Stomach (tissue), 9 donors: ENCODE measurements around the gene UPK2. TPM values are rescaled to one million over a fixed set of nuclear protein-coding genes. Genes with fewer than 3 reads are reported as not detected.
A peak's percentile ranks its signal among the peaks of the same experiment; 100 is the strongest.
"Not testable (repeated sequence)": the region's sequence is repeated elsewhere in the genome, so short reads cannot be mapped to it uniquely, and the experiment has no call there.

Experiments
- DNase-seq, 2 donors: peaks; one replicate each; pipeline versions ENCODE4 v3.0.0 to v3.0.0-alpha.2; 2013 to 2019
- H3K27ac ChIP-seq, 5 donors: fragments of 200-600 bp in 4 of 5; sonication (generic) in 4 of 5; one replicate each; pipeline ENCODE4 v1.5.1; 2013 to 2019; ENCODE audit warnings: mild to moderate bottlenecking in 1 of 5, moderate library complexity in 1 of 5
- H3K27me3 ChIP-seq, 3 donors: fragments of 200-600 bp; sonication (generic); one replicate each; pipeline ENCODE4 v1.5.1; 2017 to 2019; ENCODE audit warnings: mixed run types in 1 of 3
- H3K36me3 ChIP-seq, 4 donors: fragments of 200-600 bp; sonication (generic); 1 replicate in 3 of 4; 2 replicates in 1 of 4; pipeline ENCODE4 v1.5.1; 2016 to 2019
- H3K4me1 ChIP-seq, 4 donors: fragments of 200-600 bp; sonication (generic); one replicate each; pipeline ENCODE4 v1.5.1; 2016 to 2019
- H3K4me3 ChIP-seq, 4 donors: fragments of 200-600 bp; sonication (generic) in 3 of 4; one replicate each; pipeline ENCODE4 v1.5.1; 2016 to 2019; ENCODE audit warnings: mild to moderate bottlenecking in 1 of 4
- H3K9me3 ChIP-seq, 4 donors: fragments of 200-600 bp; sonication (generic); one replicate each; pipeline ENCODE4 v1.5.1; 2016 to 2019
- EP300 ChIP-seq: sonication (generic); formaldehyde crosslinking; IDR thresholded peaks from one replicate; pipeline ENCODE4 v1.6.1; 2017; ENCODE audit warnings: antibody characterized with exemption
- POLR2A ChIP-seq, 4 donors: fragments of 450-650 bp; IDR thresholded peaks; one replicate each; pipeline ENCODE4 v1.6.1; 2016; ENCODE audit warnings: antibody characterized with exemption in 4 of 4, control low read depth in 2 of 4, mild to moderate bottlenecking in 1 of 4, moderate library complexity in 1 of 4
- POLR2AphosphoS5 ChIP-seq, 3 donors: sonication (generic); formaldehyde crosslinking; IDR thresholded peaks; one replicate each; pipeline ENCODE4 v1.6.1; 2016; ENCODE audit warnings: antibody characterized with exemption in 3 of 3
- WGBS, 5 donors: extraction: QIAGEN DNeasy Blood & Tissue Kit in 3 of 5; methylation state at CpG; one replicate each; pipeline versions ENCODE4 v1.1.5 to v1.1.7; 2013 to 2018; 5-methylcytosine and 5-hydroxymethylcytosine counted together
- intact Hi-C: fragments of 100-400 bp; cut with DNase I; formaldehyde crosslinking; loops from one replicate; pipeline ENCODE4 v1.15.1; 2023; ENCODE audit warnings: low total_unique reads
- polyA plus RNA-seq, 3 donors: library from polyadenylated mRNA; stranded (reverse); fragments of 200-250 nt; gene quantifications; one replicate each; pipeline ENCODE4 v1.2.3, GENCODE V29; 2013
- total RNA-seq, 5 donors: library from RNA; depleted of rRNA; stranded (reverse); fragments of >200 nt; gene quantifications; one replicate each; pipeline versions ENCODE4 v1.1.0 to v1.2.3, GENCODE V29; 2014 to 2016
- TF ChIP-seq, protein P1 (sequence below), 7 experiments: fragments of 450-650 bp in 4 of 7; fragments of 200-600 bp in 3 of 7; sonication (generic) in 3 of 7; IDR thresholded peaks; one replicate each; pipeline ENCODE4 v1.5.1; 2016 to 2019; ENCODE audit warnings: antibody characterized with exemption in 7 of 7, control low read depth in 2 of 7, mild to moderate bottlenecking in 1 of 7
- donor health status: healthy with polysubstance abuse.
- donor health status: Bipolar disorder and iron deficiency.
- donor health status: healthy.

The UPK2 gene
- total and polyA plus RNA-seq, 8 donors: 0.50 TPM; not detected in 7

- no peaks in the 10 kb centered on the region for H3K27me3 ChIP-seq
- WGBS, 5 donors: 58 to 85% (median 83%) methylated on average over 2 of the region's 2 CpGs
- DNase-seq: no peak
- H3K4me1 ChIP-seq: peaks cover 0 to 9% (median 4%) of the 10 kb centered on the region in 4 donors
- H3K9me3 ChIP-seq: no peaks in the 10 kb centered on the region
- H3K4me3 ChIP-seq: no peak overlapping the region
- intact Hi-C loops: no loop called here
- no peak overlapping the region for H3K27ac ChIP-seq
- TF ChIP-seq, protein P1, sequence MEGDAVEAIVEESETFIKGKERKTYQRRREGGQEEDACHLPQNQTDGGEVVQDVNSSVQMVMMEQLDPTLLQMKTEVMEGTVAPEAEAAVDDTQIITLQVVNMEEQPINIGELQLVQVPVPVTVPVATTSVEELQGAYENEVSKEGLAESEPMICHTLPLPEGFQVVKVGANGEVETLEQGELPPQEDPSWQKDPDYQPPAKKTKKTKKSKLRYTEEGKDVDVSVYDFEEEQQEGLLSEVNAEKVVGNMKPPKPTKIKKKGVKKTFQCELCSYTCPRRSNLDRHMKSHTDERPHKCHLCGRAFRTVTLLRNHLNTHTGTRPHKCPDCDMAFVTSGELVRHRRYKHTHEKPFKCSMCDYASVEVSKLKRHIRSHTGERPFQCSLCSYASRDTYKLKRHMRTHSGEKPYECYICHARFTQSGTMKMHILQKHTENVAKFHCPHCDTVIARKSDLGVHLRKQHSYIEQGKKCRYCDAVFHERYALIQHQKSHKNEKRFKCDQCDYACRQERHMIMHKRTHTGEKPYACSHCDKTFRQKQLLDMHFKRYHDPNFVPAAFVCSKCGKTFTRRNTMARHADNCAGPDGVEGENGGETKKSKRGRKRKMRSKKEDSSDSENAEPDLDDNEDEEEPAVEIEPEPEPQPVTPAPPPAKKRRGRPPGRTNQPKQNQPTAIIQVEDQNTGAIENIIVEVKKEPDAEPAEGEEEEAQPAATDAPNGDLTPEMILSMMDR (IDR thresholded peaks at IDR 0.05): no peak
- no peak for TF ChIP-seq POLR2AphosphoS5 (IDR thresholded peaks at IDR 0.05)
- TF ChIP-seq POLR2A (IDR thresholded peaks at IDR 0.05): no peak
- TF ChIP-seq EP300: no peak
- H3K36me3 ChIP-seq: no peaks in the 10 kb centered on the region
These were observed 28.7 kb downstream of the UPK2 start for GRCh38 chr11:118984825-118985224.

- Histone ChIP-seq H3K36me3 (no peaks in the 10 kb centered on the region), H3K27ac (no peak overlapping the region), H3K9me3 (no peaks in the 10 kb centered on the region), H3K27me3 (no peaks in the 10 kb centered on the region), H3K4me3 (no peak overlapping the region), H3K4me1 (no peaks in the 10 kb centered on the region)
- no peak for TF ChIP-seq POLR2AphosphoS5 (IDR thresholded peaks at IDR 0.05)
- no peak for TF ChIP-seq EP300
- TF ChIP-seq POLR2A (IDR thresholded peaks at IDR 0.05): no peak
- TF ChIP-seq, protein P1 (IDR thresholded peaks at IDR 0.05): no peak
- intact Hi-C loops: no loop called here
- no peak for DNase-seq
- WGBS, 5 donors: 71 to 89% (median 79%) methylated on average over 5 of the region's 5 CpGs
These were observed 32.2 kb downstream of the UPK2 start for GRCh38 chr11:118988280-118988679.

GRCh38 chr11:118991486-118992038 lies 35.5 kb downstream of the UPK2 start:
- 90 to 98% (median 97%) methylated on average over 18 to 44 of the region's 44 CpGs for WGBS, 5 donors
- DNase-seq, intact Hi-C loops, H3K27ac ChIP-seq, H3K9me3 ChIP-seq, H3K36me3 ChIP-seq, H3K4me3 ChIP-seq, H3K27me3 ChIP-seq, H3K4me1 ChIP-seq: not testable (repeated sequence)

GRCh38 chr11:118996926-118997626 lies 41.0 kb downstream of the UPK2 start:
- Histone ChIP-seq H3K27ac (peak overlapping the region in 4 of 5 donors; percentile 87 to 92 (median 90)), H3K36me3 (peaks cover 12 to 29% (median 27%) of the 10 kb centered on the region in 4 donors), H3K4me3 (peak overlapping the region; percentile 68 to 85 (median 80)), H3K27me3 (no peaks in the 10 kb centered on the region), H3K4me1 (peaks cover 20 to 43% (median 32%) of the 10 kb centered on the region in 4 donors), H3K9me3 (no peaks in the 10 kb centered on the region)
- intact Hi-C loops: no loop called here
- WGBS, 5 donors: 16 to 30% (median 24%) methylated on average over 21 to 22 of the region's 22 CpGs
- TF ChIP-seq, protein P1 (IDR thresholded peaks at IDR 0.05): no peak
- TF ChIP-seq POLR2AphosphoS5 (IDR thresholded peaks at IDR 0.05): no peak
- TF ChIP-seq POLR2A (IDR thresholded peaks at IDR 0.05): no peak
- no peak for TF ChIP-seq EP300
- DNase-seq: peak in 1 of 2 donors; percentile 42
